ENCODE measurements around the gene METAP2.
"Not testable (repeated sequence)": the region's sequence is repeated elsewhere in the genome, so short reads cannot be mapped to it uniquely, and the experiment has no call there.

METAP2 gene

GRCh38 chr12:95463050-95463449 lies 10.9 kb upstream of the METAP2 start:
- Histone ChIP-seq H3K36me3 (ENCODE audit: low read length) (no peaks in the 10 kb centered on the region), H3K4me3 (ENCODE audit: insufficient read depth, low read length, poor library complexity, severe bottlenecking) (no peak overlapping the region), H3K9ac (ENCODE audit: low read length) (no peak overlapping the region), H3F3A (ENCODE audit: insufficient read depth) (no peaks in the 10 kb centered on the region), H3K27ac (ENCODE audit: low read depth, low read length) (no peak overlapping the region), H3K79me2 (ENCODE audit: insufficient read depth, low read length) (no peaks in the 10 kb centered on the region), H3K9me2 (replicated peaks; ENCODE audit: insufficient read depth, low read length) (no peaks in the 10 kb centered on the region), H3K4me2 (ENCODE audit: low read depth, low read length, poor library complexity, severe bottlenecking) (no peak overlapping the region), H4K20me1 (ENCODE audit: low read depth, low read length) (no peaks in the 10 kb centered on the region), H3K9me3 (ENCODE audit: insufficient read depth, low read length) (peaks cover 9% of the 10 kb centered on the region), H3K27me3 (ENCODE audit: low read length) (no peaks in the 10 kb centered on the region), H2AFZ (ENCODE audit: low read depth, low read length, severe bottlenecking) (no peak overlapping the region)
- no peak for TF ChIP-seq CTCF (IDR thresholded peaks at IDR 0.05; ENCODE audit: insufficient read depth, low read length, poor library complexity, severe bottlenecking)
- TF ChIP-seq EZH2phosphoT487 (conservative IDR thresholded peaks at IDR 0.05; ENCODE audit: low read length), result no peak

GRCh38 chr12:95463776-95464175 lies 10.2 kb upstream of the METAP2 start:
- H3K27ac ChIP-seq (ENCODE audit: low read depth, low read length); H3K9ac ChIP-seq (ENCODE audit: low read length); H2AFZ ChIP-seq (ENCODE audit: low read depth, low read length, severe bottlenecking); H3K27me3 ChIP-seq (ENCODE audit: low read length); H3K9me3 ChIP-seq (ENCODE audit: insufficient read depth, low read length); H3K4me2 ChIP-seq (ENCODE audit: low read depth, low read length, poor library complexity, severe bottlenecking); H4K20me1 ChIP-seq (ENCODE audit: low read depth, low read length); H3K4me3 ChIP-seq (ENCODE audit: insufficient read depth, low read length, poor library complexity, severe bottlenecking); H3K79me2 ChIP-seq (ENCODE audit: insufficient read depth, low read length); H3K9me2 ChIP-seq (replicated peaks; ENCODE audit: insufficient read depth, low read length); H3F3A ChIP-seq (ENCODE audit: insufficient read depth); H3K36me3 ChIP-seq (ENCODE audit: low read length): not testable (repeated sequence)

GRCh38 chr12:95465275-95465674 lies 8.7 kb upstream of the METAP2 start:
- no peak overlapping the region for H3K27ac ChIP-seq (ENCODE audit: low read depth, low read length)
- H4K20me1 ChIP-seq (ENCODE audit: low read depth, low read length), result no peaks in the 10 kb centered on the region
- H3K9ac ChIP-seq (ENCODE audit: low read length), result no peak overlapping the region
- no peak overlapping the region for H3K4me3 ChIP-seq (ENCODE audit: insufficient read depth, low read length, poor library complexity, severe bottlenecking)
- H3F3A ChIP-seq (ENCODE audit: insufficient read depth), result no peaks in the 10 kb centered on the region
- no peaks in the 10 kb centered on the region for H3K36me3 ChIP-seq (ENCODE audit: low read length)
- no peak overlapping the region for H2AFZ ChIP-seq (ENCODE audit: low read depth, low read length, severe bottlenecking)
- no peak overlapping the region for H3K4me2 ChIP-seq (ENCODE audit: low read depth, low read length, poor library complexity, severe bottlenecking)
- H3K27me3 ChIP-seq (ENCODE audit: low read length), result no peaks in the 10 kb centered on the region
- H3K9me3 ChIP-seq (ENCODE audit: insufficient read depth, low read length), result no peaks in the 10 kb centered on the region
- no peaks in the 10 kb centered on the region for H3K9me2 ChIP-seq (replicated peaks; ENCODE audit: insufficient read depth, low read length)
- TF ChIP-seq EZH2phosphoT487 (conservative IDR thresholded peaks at IDR 0.05; ENCODE audit: low read length), result no peak
- no peak for TF ChIP-seq CTCF (IDR thresholded peaks at IDR 0.05; ENCODE audit: insufficient read depth, low read length, poor library complexity, severe bottlenecking)
- no peaks in the 10 kb centered on the region for H3K79me2 ChIP-seq (ENCODE audit: insufficient read depth, low read length)

GRCh38 chr12:95470300-95470699 lies 3.7 kb upstream of the METAP2 start:
- H3F3A ChIP-seq (ENCODE audit: insufficient read depth), result no peaks in the 10 kb centered on the region
- H3K27me3 ChIP-seq (ENCODE audit: low read length), result no peaks in the 10 kb centered on the region
- TF ChIP-seq EZH2phosphoT487 (conservative IDR thresholded peaks at IDR 0.05; ENCODE audit: low read length) (no peak), CTCF (IDR thresholded peaks at IDR 0.05; ENCODE audit: insufficient read depth, low read length, poor library complexity, severe bottlenecking) (no peak)
- H3K36me3 ChIP-seq (ENCODE audit: low read length), result no peaks in the 10 kb centered on the region
- no peak overlapping the region for H3K9ac ChIP-seq (ENCODE audit: low read length)
- H4K20me1 ChIP-seq (ENCODE audit: low read depth, low read length), result 0 out of 2 replicates have a peak, but pooled peaks cover under 1% of the 10 kb centered on the region
- no peaks in the 10 kb centered on the region for H3K9me2 ChIP-seq (replicated peaks; ENCODE audit: insufficient read depth, low read length)
- no peak overlapping the region for H3K4me3 ChIP-seq (ENCODE audit: insufficient read depth, low read length, poor library complexity, severe bottlenecking)
- H3K27ac ChIP-seq (ENCODE audit: low read depth, low read length), result no peak overlapping the region
- no peak overlapping the region for H3K4me2 ChIP-seq (ENCODE audit: low read depth, low read length, poor library complexity, severe bottlenecking)
- peaks cover 19% of the 10 kb centered on the region for H3K79me2 ChIP-seq (ENCODE audit: insufficient read depth, low read length)
- H3K9me3 ChIP-seq (ENCODE audit: insufficient read depth, low read length), result no peaks in the 10 kb centered on the region
- no peak overlapping the region for H2AFZ ChIP-seq (ENCODE audit: low read depth, low read length, severe bottlenecking)
